Lung (tissue), 12 donors: ENCODE measurements around the gene PLEKHG3. TPM values are rescaled to one million over a fixed set of nuclear protein-coding genes. Genes with fewer than 3 reads are reported as not detected.

Experiments
- ATAC-seq: fragments of 200-7000 bp; cut with Tn5 transposase; one replicate; pipeline ENCODE4 v1.9.1; 2020; ENCODE audit warnings: moderate number of reproducible peaks; ENCODE audit not compliant: insufficient read depth, low FRiP score
- DNase-seq, 3 donors: peaks; one replicate each; pipeline ENCODE4 v3.0.0-alpha.2; 2013 to 2017
- H3K27ac ChIP-seq, 2 donors: one replicate each; pipeline ENCODE4 v1.5.1; 2013; ENCODE audit warnings: mild to moderate bottlenecking in 2 of 2, moderate library complexity in 2 of 2, control low read depth in 1 of 2, inconsistent platforms in 1 of 2, low read depth in 1 of 2, low read length in 1 of 2
- H3K27me3 ChIP-seq, 3 donors: one replicate each; pipeline ENCODE4 v1.5.1; 2013; ENCODE audit warnings: low read length in 2 of 3; ENCODE audit not compliant: control insufficient read depth in 3 of 3, insufficient read depth in 3 of 3
- H3K36me3 ChIP-seq, 4 donors: one replicate each; pipeline ENCODE4 v1.5.1; 2013; ENCODE audit warnings: low read length in 4 of 4, mild to moderate bottlenecking in 1 of 4, moderate library complexity in 1 of 4; ENCODE audit not compliant: control insufficient read depth in 4 of 4, insufficient read depth in 4 of 4
- H3K4me1 ChIP-seq, 5 donors: one replicate each; pipeline ENCODE4 v1.5.1; 2013; ENCODE audit warnings: low read length in 5 of 5, mild to moderate bottlenecking in 2 of 5, moderate library complexity in 1 of 5; ENCODE audit not compliant: control insufficient read depth in 5 of 5, insufficient read depth in 5 of 5
- H3K4me3 ChIP-seq: one replicate; pipeline ENCODE4 v1.5.1; 2013; ENCODE audit warnings: mild to moderate bottlenecking, control low read depth, moderate library complexity
- H3K9ac ChIP-seq, 2 donors: one replicate each; pipeline ENCODE4 v1.5.1; 2013; ENCODE audit warnings: low read length in 2 of 2, control low read depth in 1 of 2; ENCODE audit not compliant: insufficient read depth in 1 of 2
- H3K9me3 ChIP-seq, 4 donors: one replicate each; pipeline ENCODE4 v1.5.1; 2013; ENCODE audit warnings: low read length in 3 of 4, mild to moderate bottlenecking in 1 of 4, moderate library complexity in 1 of 4; ENCODE audit not compliant: control insufficient read depth in 4 of 4, insufficient read depth in 3 of 4
- CTCF ChIP-seq: IDR thresholded peaks from 2 replicates; pipeline ENCODE4 v1.5.1; 2012; ENCODE audit warnings: mild to moderate bottlenecking; ENCODE audit errors: control extremely low read depth, extremely low read depth
- WGBS, 2 donors: extraction: QIAGEN DNeasy Blood & Tissue Kit; methylation state at CpG; one replicate each; pipeline ENCODE4 v1.1.7; 2013; 5-methylcytosine and 5-hydroxymethylcytosine counted together
- polyA plus RNA-seq, 2 donors: library from polyadenylated mRNA; stranded (reverse); fragments of 200-250 nt; gene quantifications; one replicate each; pipeline ENCODE4 v1.2.1, GENCODE V29; 2013
- total RNA-seq, 2 donors: library from RNA; depleted of rRNA in 1 of 2; stranded (reverse); fragments of >200 nt in 1 of 2; gene quantifications; one replicate each; pipeline ENCODE4 v1.2.1, GENCODE V29; 2014 to 2021
- donor health status: control.
- donor health status: control.
- donor health status: Bipolar disorder and iron deficiency.
- donor health status: healthy.
- donor health status: DM: yes; HTN: yes; CAD: no.

The PLEKHG3 gene
- total and polyA plus RNA-seq, 4 donors: 11.0 to 43.5 (median 21.5) TPM

GRCh38 chr14:64772397-64772950 lies 68.2 kb downstream of the PLEKHG3 start:
- no peak for ATAC-seq
- H3K36me3 ChIP-seq: peaks cover 0 to 3% (median 0%) of the 10 kb centered on the region in 4 donors
- H3K27ac ChIP-seq: no peak overlapping the region
- H3K4me3 ChIP-seq: no peak overlapping the region
- H3K4me1 ChIP-seq: peaks cover 0 to 3% (median 0%) of the 10 kb centered on the region in 5 donors
- DNase-seq: no peak
- H3K9me3 ChIP-seq: no peaks in the 10 kb centered on the region
- no peak overlapping the region for H3K9ac ChIP-seq
- TF ChIP-seq CTCF: no peak
- 95 to 96% methylated on average over 36 of the region's 36 CpGs for WGBS, 2 donors
- H3K27me3 ChIP-seq: no peaks in the 10 kb centered on the region

- no peak overlapping the region for H3K27ac ChIP-seq
- H3K4me3 ChIP-seq: no peak overlapping the region
- peaks cover 0 to 3% (median 0%) of the 10 kb centered on the region in 4 donors for H3K36me3 ChIP-seq
- H3K27me3 ChIP-seq: no peaks in the 10 kb centered on the region
- no peak overlapping the region for H3K9ac ChIP-seq
- no peaks in the 10 kb centered on the region for H3K9me3 ChIP-seq
- no peak for DNase-seq
- ATAC-seq: no peak
- 92 to 97% methylated on average over 18 of the region's 18 CpGs for WGBS, 2 donors
- TF ChIP-seq CTCF: no peak
- H3K4me1 ChIP-seq: peaks cover 0 to 7% (median 0%) of the 10 kb centered on the region in 5 donors
Measured at GRCh38 chr14:64773046-64773445, 68.8 kb downstream of the PLEKHG3 start.

- DNase-seq: no peak
Measured at GRCh38 chr14:64773577-64773976, 69.4 kb downstream of the PLEKHG3 start.

More at GRCh38 chr14:64773577-64773976, 69.4 kb downstream of the PLEKHG3 start:
- Histone ChIP-seq H3K27ac (no peak overlapping the region), H3K27me3 (no peaks in the 10 kb centered on the region), H3K9ac (no peak overlapping the region), H3K4me3 (no peak overlapping the region), H3K9me3 (no peaks in the 10 kb centered on the region), H3K36me3 (peaks cover 0 to 3% (median 0%) of the 10 kb centered on the region in 4 donors), H3K4me1 (peaks cover 0 to 8% (median 0%) of the 10 kb centered on the region in 5 donors)
- ATAC-seq: no peak
- TF ChIP-seq CTCF: no peak
- WGBS, 2 donors: 82 to 97% methylated on average over 3 of the region's 3 CpGs
